GM19328 (cell line): ENCODE data around the gene GCC1.

Experiments
- ATAC-seq: cut with Tn5 transposase; IDR thresholded peaks from one replicate; pipeline ENCODE4 v1.9.1; 2021; ENCODE audit warnings: mild to moderate bottlenecking, moderate library complexity; ENCODE audit not compliant: unreplicated experiment

GCC1 gene

GRCh38 chr7:127539116-127539515 is 46.3 kb downstream of the GCC1 start:
- ATAC-seq: no peak

- no peak for ATAC-seq
Measured at GRCh38 chr7:127536741-127537140, 48.7 kb downstream of the GCC1 start.

GRCh38 chr7:127536394-127536691 is 49.1 kb downstream of the GCC1 start:
- ATAC-seq: no peak

- no peak for ATAC-seq
Measured at GRCh38 chr7:127535546-127536393, 49.6 kb downstream of the GCC1 start.

- ATAC-seq: no peak
Measured at GRCh38 chr7:127534636-127535035, 50.8 kb downstream of the GCC1 start.

GRCh38 chr7:127532736-127533135 is 52.7 kb downstream of the GCC1 start:
- ATAC-seq: no peak

- no peak for ATAC-seq
Measured at GRCh38 chr7:127532151-127532550, 53.2 kb downstream of the GCC1 start.
